GM12892 (cell line): Measurements from ENCODE around the gene SSRP1.
"Not testable (repeated sequence)": the region's sequence is repeated elsewhere in the genome, so short reads cannot be mapped to it uniquely, and the experiment has no call there.

Source experiments
- DNase-seq: peaks from one replicate; pipeline ENCODE4 v3.0.0; 2011; ENCODE audit not compliant: insufficient read length
- FAIRE-seq: peaks from 2 replicates; lab custom pipeline; 2011; peaks lifted over from hg19 to GRCh38; lab: Jason Lieb, UNC
- POLR2A ChIP-seq: IDR thresholded peaks from 2 replicates; pipeline ENCODE4 v1.6.1; 2011; ENCODE audit warnings: low read depth, low read length, control low read depth
- POLR2AphosphoS5 ChIP-seq: IDR thresholded peaks from 2 replicates; pipeline ENCODE4 v1.6.1; 2011; ENCODE audit warnings: low read depth, low read length, control low read depth
- TAF1 ChIP-seq: IDR thresholded peaks from 2 replicates; pipeline ENCODE4 v1.6.1; 2011; ENCODE audit warnings: low read depth, mild to moderate bottlenecking, control low read depth, low read length, borderline replicate concordance

SSRP1 gene

DNA sequence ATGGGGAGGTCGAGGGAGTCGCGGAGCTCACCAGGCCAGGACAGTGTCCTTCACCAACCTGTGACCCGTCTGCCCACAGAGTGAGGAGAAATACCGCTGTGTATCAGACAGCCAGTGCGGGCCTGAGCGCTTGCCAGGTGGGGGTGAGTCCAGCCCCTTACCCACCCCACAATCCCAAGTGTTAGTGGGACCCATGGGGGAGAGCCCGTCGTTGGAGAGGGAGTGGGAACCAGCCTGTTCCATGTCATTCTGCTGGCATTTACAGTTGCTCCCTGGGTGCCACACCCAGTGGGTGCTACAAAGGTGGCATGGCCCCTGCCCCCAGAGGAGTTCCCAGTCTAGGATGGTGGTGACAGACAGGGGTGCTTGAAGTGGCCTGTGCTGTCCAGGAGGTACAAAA lies 11.6 kb upstream of the SSRP1 start:
- TF ChIP-seq POLR2AphosphoS5, result no peak
- TF ChIP-seq TAF1, result no peak
- TF ChIP-seq POLR2A, result no peak
- FAIRE-seq, result no peak

DNA sequence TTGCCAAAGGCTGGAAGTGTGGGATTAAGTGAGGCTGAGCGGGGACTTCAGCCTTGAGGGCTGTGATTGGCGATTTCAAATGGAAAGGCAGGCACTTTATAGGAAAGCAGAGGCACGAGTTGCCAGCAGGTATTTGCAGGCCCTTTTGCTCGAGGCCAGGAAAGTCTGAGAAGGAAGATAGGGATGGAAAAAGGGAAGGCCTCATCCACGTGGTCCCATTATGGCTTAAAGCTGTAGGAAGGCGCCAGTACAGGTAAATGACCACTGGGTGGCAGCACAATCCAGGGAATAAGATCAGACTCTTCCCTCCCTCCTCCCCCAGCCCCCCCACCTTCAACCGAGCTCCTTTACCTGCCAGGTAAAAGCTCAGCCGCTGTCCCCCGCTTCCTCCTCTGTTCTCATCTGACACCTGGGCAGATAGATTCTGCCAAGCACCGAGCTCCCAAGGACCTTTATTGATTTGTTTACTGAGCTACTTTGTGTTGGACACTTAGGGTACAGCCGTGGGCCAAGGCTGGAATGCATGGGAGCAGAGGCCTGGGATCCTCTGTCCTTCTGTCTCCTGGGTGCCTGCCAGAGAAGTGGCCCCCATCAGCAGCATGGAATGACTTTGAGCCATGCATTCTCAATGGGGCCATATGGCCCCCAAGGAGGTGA lies 10.0 kb upstream of the SSRP1 start:
- TF ChIP-seq POLR2AphosphoS5, result no peak
- peak; percentile 97 for FAIRE-seq
- peak; percentile 59 for DNase-seq

More for the DNA sequence above, 11.6 kb upstream of the SSRP1 start:
- DNase-seq, result no peak

DNA sequence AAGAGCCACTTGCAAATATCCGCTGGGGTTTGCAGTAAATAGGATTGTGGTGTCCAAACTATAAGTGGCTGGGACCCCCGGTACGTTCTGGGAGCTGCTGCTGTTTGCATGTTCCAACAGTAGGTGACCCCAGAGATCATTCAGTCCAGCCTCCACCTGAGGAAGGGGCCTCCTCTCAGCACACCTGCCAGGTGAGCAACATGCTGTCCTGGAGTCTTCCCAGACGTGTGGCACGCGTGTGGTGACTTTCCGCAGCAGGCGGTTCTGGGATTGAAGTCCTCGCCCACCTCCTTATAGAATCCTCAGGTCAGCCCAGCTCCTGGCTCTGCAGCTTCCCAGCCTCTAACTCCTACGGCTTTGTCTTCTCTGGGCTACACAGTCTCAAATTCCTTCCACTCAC lies 9.1 kb upstream of the SSRP1 start:
- no peak for TF ChIP-seq POLR2A
- no peak for TF ChIP-seq POLR2AphosphoS5
- no peak for TF ChIP-seq TAF1
- no peak for FAIRE-seq
- DNase-seq, result no peak

DNA sequence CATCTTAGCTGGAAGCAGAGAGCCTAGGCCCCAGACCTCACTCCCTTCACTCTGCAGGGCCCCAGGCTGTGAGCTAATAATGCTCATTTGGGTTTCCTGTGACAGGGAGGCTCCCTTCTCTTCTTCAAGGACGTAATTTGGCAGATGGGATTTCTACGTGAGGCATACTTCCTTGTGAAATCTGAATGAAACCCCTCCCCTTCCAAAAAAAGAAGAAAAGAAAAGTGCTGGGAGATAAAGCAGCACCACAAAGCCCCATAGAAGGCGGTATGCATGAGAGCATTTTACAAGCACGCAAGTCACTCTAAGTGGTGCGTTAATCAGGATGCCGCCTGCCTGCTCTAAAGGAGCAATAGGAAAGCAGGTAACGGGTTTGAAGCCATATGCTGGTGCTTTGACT lies 8.1 kb upstream of the SSRP1 start:
- FAIRE-seq (peak; percentile 50), DNase-seq (no peak)
- no peak for TF ChIP-seq POLR2A
- no peak for TF ChIP-seq TAF1
- no peak for TF ChIP-seq POLR2AphosphoS5

DNA sequence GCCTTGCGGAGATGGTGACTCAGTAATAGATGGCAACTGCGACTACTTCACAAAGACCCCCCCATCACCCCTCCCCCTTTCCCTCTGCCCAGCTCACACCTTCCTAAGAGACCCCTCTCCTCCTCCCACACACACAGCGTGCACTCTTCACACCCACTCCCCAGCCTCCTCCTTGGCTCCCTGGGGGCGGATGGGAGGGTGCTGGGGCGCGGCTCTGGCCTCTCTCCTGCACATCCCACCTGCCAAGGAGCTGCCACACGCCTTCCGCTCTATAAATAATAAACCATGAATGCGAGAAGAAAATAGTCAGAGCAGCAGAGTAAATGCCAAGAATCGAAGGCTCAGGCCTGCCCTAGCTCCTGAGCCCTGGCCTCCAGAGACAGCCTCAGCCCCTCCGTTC lies 7.0 kb upstream of the SSRP1 start:
- DNase-seq (no peak), FAIRE-seq (no peak)
- no peak for TF ChIP-seq TAF1
- TF ChIP-seq POLR2A, result no peak
- no peak for TF ChIP-seq POLR2AphosphoS5

DNA sequence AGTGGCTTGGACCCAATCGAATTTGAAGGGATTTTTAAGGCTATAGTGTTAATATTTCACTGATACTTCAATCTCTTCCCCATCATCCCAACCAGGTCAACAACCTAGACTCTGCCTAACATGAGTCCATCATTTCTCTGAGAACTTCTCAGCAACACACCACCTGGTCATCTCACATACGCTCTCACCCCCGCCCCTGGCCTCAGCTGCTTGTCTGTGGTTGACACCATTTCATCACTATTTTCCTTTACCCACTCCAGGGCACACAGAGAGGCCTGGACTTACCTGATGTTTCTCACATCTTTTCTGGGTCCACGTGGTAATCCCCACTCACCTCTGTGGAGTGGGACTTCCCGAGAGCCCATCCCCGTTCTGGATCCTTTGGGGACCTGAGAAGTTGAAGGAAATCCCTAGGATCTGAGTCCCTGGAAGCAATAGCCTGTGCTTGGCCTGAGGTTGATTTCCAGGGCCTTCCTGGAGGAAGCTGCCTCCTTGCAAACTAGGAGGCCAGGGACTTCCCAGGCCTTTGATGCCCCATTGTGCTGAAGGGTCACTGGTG lies 5.6 kb upstream of the SSRP1 start:
- no peak for DNase-seq
- no peak for FAIRE-seq
- TF ChIP-seq POLR2A, result no peak
- no peak for TF ChIP-seq POLR2AphosphoS5
- TF ChIP-seq TAF1, result no peak

DNA sequence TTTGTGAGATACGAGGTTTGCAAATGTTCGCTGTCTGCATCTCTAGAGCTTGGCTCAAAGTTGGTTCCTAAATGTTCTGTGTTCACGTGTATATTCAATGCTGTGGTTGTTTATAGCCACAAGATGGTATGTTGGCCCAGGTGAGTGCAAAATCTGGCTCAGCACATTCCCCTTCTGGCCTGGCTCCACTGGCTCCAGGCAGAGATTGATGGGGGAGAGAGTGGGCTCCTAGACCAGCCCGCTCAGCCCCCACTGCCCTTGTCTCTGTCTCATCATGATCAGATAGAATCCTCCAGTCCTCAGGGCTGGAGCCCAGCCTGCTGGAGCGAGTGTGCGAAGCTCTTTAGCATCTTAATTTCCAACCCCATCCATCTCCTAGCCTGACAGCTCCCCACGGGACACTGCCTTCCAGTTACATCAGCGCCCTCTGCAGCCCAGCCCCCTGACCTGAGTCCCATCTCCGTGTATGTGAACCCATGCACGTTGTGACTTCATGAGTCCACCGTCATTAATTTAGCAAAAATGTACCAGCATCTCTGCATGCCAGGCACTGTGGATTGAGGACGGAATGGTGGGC lies 4.4 kb upstream of the SSRP1 start:
- FAIRE-seq (no peak), DNase-seq (no peak)
- TF ChIP-seq TAF1, result no peak
- TF ChIP-seq POLR2A, result no peak
- TF ChIP-seq POLR2AphosphoS5, result no peak

DNA sequence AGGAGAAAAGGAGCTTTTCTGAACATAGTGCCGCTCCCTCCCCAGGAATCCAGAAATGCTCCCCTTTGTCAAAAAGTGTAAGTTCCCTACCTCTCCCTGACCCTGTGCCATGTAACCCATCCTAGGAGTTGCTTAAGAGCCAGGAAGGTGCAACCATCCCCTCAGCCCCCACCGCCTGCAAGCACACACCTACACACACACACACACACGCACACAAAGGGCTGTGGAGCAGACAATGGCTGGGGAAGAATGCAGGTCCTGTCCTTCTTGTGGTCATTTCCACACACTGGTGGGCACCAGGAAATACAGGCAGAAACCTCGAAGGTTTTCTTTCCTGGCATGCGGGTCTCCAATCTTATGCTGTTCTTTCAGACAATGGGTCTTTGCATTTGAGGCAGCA lies 3.6 kb upstream of the SSRP1 start:
- FAIRE-seq (no peak), DNase-seq (no peak)
- TF ChIP-seq POLR2A, result no peak
- TF ChIP-seq TAF1, result no peak
- TF ChIP-seq POLR2AphosphoS5, result no peak

DNA sequence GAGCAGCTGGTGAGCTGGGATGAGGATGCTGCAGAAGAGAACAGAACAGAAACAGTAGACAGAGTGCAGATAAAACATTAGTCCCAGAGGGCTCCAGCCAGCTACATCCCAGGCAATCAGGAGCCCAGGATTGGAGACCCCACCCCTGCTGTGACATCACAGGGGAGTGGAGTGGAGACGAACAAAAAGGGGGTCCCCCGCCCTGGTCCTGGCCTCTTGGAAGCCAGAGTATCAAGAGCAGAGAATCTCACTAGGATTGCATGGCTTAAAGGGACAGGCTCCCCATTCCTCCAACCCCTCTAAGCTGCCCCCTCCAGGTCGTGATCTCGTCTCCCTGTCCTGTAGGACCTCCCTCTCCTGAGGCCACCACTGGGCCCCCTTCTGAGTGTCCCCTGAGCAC lies 2.5 kb upstream of the SSRP1 start, which contains the start of gene P2RX3:
Gene P2RX3 (plus strand): TSS at position 211 of the 400 bp plus-strand sequence. CDS start 199 bp downstream, outside the sequence.
- no peak for DNase-seq
- FAIRE-seq, result no peak
- no peak for TF ChIP-seq POLR2A

DNA sequence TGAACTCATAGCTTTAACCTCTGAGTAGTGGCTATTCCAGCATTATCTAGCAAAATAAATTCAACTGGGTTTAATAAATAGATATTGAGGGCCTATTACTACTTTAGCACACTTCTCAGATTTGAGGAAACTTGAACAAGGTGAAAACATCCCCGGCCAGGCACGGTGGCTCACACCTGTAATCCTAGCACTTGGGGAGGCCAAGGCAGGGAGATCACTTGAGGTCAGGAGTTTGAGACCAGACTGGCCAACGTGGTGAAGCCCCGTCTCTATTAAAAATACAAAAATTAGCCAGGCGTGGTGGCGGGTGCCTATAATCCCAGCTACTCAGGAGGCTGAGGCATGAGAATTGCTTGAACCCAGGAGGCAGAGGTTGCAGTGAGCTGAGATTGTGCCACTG lies 1.2 kb upstream of the SSRP1 start:
- FAIRE-seq, DNase-seq: not testable (repeated sequence)

DNA sequence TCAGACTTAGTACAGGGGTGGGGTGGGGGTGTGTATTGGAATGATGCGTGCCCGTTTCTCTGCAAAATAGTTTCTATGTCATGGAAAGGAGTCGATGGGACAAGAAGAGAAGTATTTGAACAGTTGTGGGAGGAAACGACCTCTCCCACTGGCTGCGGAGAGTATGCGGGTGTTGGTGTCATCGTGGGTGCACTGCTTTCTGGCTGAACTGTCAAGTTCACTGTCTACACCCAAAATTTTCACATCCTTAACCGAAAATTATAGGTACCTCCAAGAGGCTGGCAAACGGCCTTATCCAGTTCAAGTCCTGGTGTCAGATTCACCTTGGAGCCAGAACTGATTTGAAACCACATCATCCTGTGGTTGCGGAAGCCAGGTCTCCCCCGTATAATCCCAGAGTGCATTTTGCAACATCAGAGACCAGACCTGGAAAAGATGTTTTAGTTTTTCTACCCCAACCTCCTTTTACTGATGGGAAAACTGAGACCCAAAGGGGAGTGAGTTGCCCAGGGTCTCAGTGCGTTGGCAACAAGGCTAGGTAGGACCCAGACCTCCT lies 497 bp upstream of the SSRP1 start:
- TF ChIP-seq POLR2A (no peak), POLR2AphosphoS5 (0 out of 2 replicates have a peak, but pooled peaks have one; percentile 12)
- DNase-seq (no peak), FAIRE-seq (no peak)

DNA sequence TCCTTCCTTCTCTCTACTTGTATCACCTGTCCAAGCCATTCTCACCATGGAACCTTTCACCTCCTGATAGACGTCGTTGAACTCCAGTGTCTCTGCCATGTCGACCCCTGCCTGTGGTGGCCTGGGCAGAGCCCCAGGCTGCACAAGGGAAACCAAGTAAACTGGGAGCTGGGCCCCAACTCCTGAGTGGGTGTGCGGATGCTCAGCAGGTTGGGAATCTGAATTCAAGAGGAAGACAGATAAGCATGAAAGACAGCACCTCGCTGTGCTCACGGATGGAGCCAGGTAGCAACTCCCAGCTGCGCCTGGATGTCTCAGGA lies 709 bp downstream of the SSRP1 start:
- TF ChIP-seq POLR2A (no peak), POLR2AphosphoS5 (no peak), TAF1 (no peak)
- no peak for FAIRE-seq
- DNase-seq, result no peak
